Peyer's patch (tissue), 4 donors: Measurements from ENCODE around the gene ABCA5. TPM values are rescaled to one million over a fixed set of nuclear protein-coding genes. Genes with fewer than 3 reads are reported as not detected.
A peak's percentile ranks its signal among the peaks of the same experiment; 100 is the strongest.

ENCODE experiments used
- DNase-seq, 3 donors: peaks; one replicate each; pipeline ENCODE4 v3.0.0-alpha.2; 2017 to 2019
- H3K27ac ChIP-seq, 4 donors: fragments of 200-600 bp; sonication (generic); one replicate each; pipeline ENCODE4 v1.5.1; 2016 to 2019
- H3K27me3 ChIP-seq, 2 donors: fragments of 200-600 bp; sonication (generic); one replicate each; pipeline ENCODE4 v1.5.1; 2019
- H3K36me3 ChIP-seq, 3 donors: fragments of 200-600 bp; sonication (generic); one replicate each; pipeline ENCODE4 v1.5.1; 2016 to 2019
- H3K4me1 ChIP-seq, 4 donors: fragments of 200-600 bp; sonication (generic); one replicate each; pipeline ENCODE4 v1.5.1; 2016 to 2019
- H3K4me3 ChIP-seq, 4 donors: fragments of 200-600 bp; sonication (generic); 1 replicate in 3 of 4; 2 replicates in 1 of 4; pipeline ENCODE4 v1.5.1; 2016 to 2019; ENCODE audit warnings: mild to moderate bottlenecking in 1 of 4
- H3K9me3 ChIP-seq, 4 donors: fragments of 200-600 bp; sonication (generic); one replicate each; pipeline ENCODE4 v1.5.1; 2016 to 2019; ENCODE audit warnings: mild to moderate bottlenecking in 1 of 4
- POLR2A ChIP-seq, 2 donors: fragments of 450-650 bp; IDR thresholded peaks; one replicate each; pipeline ENCODE4 v1.5.1; 2017; ENCODE audit warnings: antibody characterized with exemption in 2 of 2, mild to moderate bottlenecking in 2 of 2, moderate library complexity in 2 of 2
- total RNA-seq, 4 donors: library from RNA; depleted of rRNA; stranded (reverse); fragments of >200 nt; gene quantifications; one replicate each; pipeline ENCODE4 v1.1.0, GENCODE V29; 2016
- TF ChIP-seq, protein P1 (sequence below), 6 experiments: fragments of 450-650 bp in 4 of 6; fragments of 200-600 bp in 2 of 6; sonication (generic) in 1 of 6; IDR thresholded peaks; one replicate each; pipeline ENCODE4 v1.5.1; 2017 to 2019; ENCODE audit warnings: antibody characterized with exemption in 6 of 6, mild to moderate bottlenecking in 3 of 6, moderate library complexity in 1 of 6

Gene ABCA5
- total RNA-seq, 4 donors from 2014 or later, result 25.6 to 239 (median 177) TPM

DNA sequence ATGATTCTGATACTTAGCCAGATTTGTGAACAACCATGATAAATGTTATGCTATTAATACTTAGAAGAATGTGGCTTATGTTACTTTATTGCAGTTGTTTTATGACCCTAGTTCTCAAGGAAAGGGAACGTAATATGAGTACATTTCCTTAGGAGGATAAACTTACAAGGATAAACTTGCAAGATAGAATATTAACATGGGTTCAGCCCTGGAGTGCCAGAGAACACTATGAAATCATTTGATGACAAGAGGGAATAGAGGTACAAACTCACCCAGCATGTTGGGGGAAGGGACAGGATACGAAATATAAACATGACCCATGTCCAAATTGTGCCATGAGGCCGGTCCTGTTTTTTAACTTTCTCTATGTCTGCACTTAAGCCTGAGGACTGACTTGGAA, 13.0 kb upstream of the ABCA5 start:
- TF ChIP-seq POLR2A (IDR thresholded peaks at IDR 0.05), result no peak
- TF ChIP-seq, protein P1, sequence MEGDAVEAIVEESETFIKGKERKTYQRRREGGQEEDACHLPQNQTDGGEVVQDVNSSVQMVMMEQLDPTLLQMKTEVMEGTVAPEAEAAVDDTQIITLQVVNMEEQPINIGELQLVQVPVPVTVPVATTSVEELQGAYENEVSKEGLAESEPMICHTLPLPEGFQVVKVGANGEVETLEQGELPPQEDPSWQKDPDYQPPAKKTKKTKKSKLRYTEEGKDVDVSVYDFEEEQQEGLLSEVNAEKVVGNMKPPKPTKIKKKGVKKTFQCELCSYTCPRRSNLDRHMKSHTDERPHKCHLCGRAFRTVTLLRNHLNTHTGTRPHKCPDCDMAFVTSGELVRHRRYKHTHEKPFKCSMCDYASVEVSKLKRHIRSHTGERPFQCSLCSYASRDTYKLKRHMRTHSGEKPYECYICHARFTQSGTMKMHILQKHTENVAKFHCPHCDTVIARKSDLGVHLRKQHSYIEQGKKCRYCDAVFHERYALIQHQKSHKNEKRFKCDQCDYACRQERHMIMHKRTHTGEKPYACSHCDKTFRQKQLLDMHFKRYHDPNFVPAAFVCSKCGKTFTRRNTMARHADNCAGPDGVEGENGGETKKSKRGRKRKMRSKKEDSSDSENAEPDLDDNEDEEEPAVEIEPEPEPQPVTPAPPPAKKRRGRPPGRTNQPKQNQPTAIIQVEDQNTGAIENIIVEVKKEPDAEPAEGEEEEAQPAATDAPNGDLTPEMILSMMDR (IDR thresholded peaks at IDR 0.05), result no peak
- Histone ChIP-seq H3K36me3 (no peaks in the 10 kb centered on the region), H3K4me3 (no peak overlapping the region), H3K27me3 (no peaks in the 10 kb centered on the region), H3K27ac (no peak overlapping the region), H3K9me3 (no peaks in the 10 kb centered on the region), H3K4me1 (no peaks in the 10 kb centered on the region)
- DNase-seq, result no peak

DNA sequence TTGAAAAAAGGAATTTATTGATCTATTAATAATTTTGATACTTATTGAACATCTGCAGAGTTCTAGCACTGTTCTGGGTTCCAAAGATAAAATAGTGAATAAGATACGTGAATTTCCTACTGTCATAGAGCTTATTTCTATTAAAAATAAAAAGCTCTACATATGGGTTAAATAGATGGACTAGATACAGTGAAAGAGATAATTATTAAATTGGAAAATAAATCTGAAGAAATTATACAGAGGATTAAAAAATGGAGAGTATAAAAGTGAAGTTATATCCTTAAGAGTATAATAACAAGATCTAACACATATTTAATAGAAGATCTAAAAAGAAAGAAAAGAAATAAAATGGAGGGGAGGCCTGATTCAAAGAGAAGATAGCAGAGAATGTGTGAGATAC, 10.1 kb upstream of the ABCA5 start:
- TF ChIP-seq POLR2A (IDR thresholded peaks at IDR 0.05), result no peak
- TF ChIP-seq, protein P1 (IDR thresholded peaks at IDR 0.05), result no peak
- Histone ChIP-seq H3K27ac (no peak overlapping the region), H3K36me3 (no peaks in the 10 kb centered on the region), H3K4me3 (no peak overlapping the region), H3K4me1 (no peaks in the 10 kb centered on the region), H3K9me3 (no peaks in the 10 kb centered on the region), H3K27me3 (no peaks in the 10 kb centered on the region)
- DNase-seq, result no peak

DNA sequence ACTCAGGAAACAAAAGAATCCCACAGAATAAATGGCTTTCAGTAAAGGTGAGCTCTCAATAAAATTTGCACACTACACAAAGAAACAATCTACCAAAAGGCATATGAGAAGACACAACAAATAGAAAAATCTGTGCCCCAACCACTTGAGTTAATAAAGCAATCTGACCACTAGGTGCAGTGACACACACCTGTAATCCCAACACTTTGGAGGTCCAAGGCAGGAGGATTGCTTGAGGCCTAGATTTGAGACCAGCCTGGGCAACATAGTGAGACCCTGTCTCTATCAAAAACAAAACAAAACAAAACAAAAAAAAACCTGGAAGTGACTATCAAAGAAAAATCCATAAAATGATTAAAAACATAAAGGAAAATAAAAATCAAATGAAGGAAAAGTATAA, 9.6 kb upstream of the ABCA5 start:
- no peaks in the 10 kb centered on the region for H3K4me1 ChIP-seq
- H3K27me3 ChIP-seq, result no peaks in the 10 kb centered on the region
- no peak for TF ChIP-seq POLR2A (IDR thresholded peaks at IDR 0.05)
- TF ChIP-seq, protein P1 (IDR thresholded peaks at IDR 0.05), result peak in 1 of 6 experiments; percentile 5
- no peak overlapping the region for H3K4me3 ChIP-seq
- no peaks in the 10 kb centered on the region for H3K9me3 ChIP-seq
- H3K36me3 ChIP-seq, result no peaks in the 10 kb centered on the region
- H3K27ac ChIP-seq, result no peak overlapping the region
- DNase-seq, result no peak

DNA sequence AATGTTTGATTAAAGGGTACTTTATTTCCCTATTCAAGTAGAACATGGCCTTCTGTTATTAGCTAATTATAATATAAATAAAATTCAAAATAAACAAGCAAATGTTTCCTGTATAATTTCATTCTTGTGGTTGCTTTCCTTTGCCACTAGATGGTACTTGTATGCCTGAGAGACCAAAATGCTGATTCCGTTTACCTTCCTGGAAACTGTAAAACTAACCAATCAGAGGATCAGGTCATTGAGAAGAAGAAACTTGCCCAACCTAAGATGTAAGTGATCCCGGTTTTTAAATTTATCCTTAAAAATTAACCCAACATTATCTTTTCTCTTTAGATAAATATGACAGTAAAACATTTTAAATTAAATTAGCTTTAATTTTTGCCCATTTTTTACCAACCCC, 8.1 kb upstream of the ABCA5 start:
- TF ChIP-seq, protein P1 (IDR thresholded peaks at IDR 0.05), result peak in 4 of 6 experiments; percentile 38 to 86 (median 81)
- no peak for TF ChIP-seq POLR2A (IDR thresholded peaks at IDR 0.05)
- no peak for DNase-seq
- Histone ChIP-seq H3K36me3 (no peaks in the 10 kb centered on the region), H3K27me3 (no peaks in the 10 kb centered on the region), H3K9me3 (no peaks in the 10 kb centered on the region), H3K4me1 (no peaks in the 10 kb centered on the region), H3K4me3 (no peak overlapping the region), H3K27ac (no peak overlapping the region)

DNA sequence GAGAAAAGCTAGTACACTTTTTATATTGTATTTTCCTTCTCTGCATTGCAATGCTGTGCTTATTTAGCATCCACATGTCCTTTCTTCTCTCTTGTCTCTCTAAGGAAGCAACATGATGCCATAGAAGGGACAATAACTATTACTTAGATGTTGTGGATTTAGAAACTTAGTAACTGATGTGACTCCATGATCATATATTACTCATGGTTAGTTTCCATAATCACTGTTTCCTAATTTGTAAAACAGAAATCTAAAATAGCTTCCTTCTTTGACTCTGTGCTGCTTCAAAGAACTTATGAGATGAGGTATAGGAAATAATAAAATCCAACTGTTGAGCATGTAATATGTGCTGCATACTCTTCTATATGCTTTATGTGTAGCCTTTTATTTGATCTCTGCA, 6.6 kb upstream of the ABCA5 start:
- no peaks in the 10 kb centered on the region for H3K9me3 ChIP-seq
- no peak for DNase-seq
- no peak overlapping the region for H3K4me3 ChIP-seq
- H3K4me1 ChIP-seq, result no peaks in the 10 kb centered on the region
- no peak overlapping the region for H3K27ac ChIP-seq
- no peaks in the 10 kb centered on the region for H3K36me3 ChIP-seq
- TF ChIP-seq POLR2A (IDR thresholded peaks at IDR 0.05), result no peak
- TF ChIP-seq, protein P1 (IDR thresholded peaks at IDR 0.05), result no peak
- H3K27me3 ChIP-seq, result no peaks in the 10 kb centered on the region

DNA sequence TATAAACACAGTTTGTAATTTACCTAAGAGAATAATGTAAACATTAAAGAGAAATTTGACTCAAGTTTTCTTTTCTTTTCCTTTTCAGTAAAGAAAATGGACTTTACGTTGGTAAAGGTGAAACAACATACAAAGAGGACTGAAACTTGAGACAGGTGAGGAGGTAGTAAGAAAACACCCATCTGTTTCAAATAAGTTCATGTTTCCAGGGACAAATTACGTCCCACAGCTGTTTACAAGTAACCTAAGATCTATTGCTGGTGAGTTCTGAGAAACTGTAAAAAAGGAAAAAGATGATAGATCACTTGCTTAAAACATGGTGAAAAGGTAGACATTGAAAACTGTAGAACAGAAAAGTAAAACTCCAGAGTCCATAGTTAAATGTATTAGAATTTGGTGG, 4.8 kb upstream of the ABCA5 start:
- no peaks in the 10 kb centered on the region for H3K27me3 ChIP-seq
- no peaks in the 10 kb centered on the region for H3K36me3 ChIP-seq
- no peak for DNase-seq
- no peak overlapping the region for H3K27ac ChIP-seq
- peaks cover 0 to 5% (median 1%) of the 10 kb centered on the region in 4 donors for H3K4me1 ChIP-seq
- no peak for TF ChIP-seq POLR2A (IDR thresholded peaks at IDR 0.05)
- TF ChIP-seq, protein P1 (IDR thresholded peaks at IDR 0.05), result no peak
- H3K4me3 ChIP-seq, result no peak overlapping the region
- H3K9me3 ChIP-seq, result no peaks in the 10 kb centered on the region
